Lung (tissue), 12 donors: ENCODE measurements around the gene MPI. TPM values are rescaled to one million over a fixed set of nuclear protein-coding genes. Genes with fewer than 3 reads are reported as not detected.
"Not testable (repeated sequence)": the region's sequence is repeated elsewhere in the genome, so short reads cannot be mapped to it uniquely, and the experiment has no call there.

Source experiments
- ATAC-seq: fragments of 200-7000 bp; cut with Tn5 transposase; one replicate; pipeline ENCODE4 v1.9.1; 2020; ENCODE audit warnings: moderate number of reproducible peaks; ENCODE audit not compliant: insufficient read depth, low FRiP score
- DNase-seq, 3 donors: peaks; one replicate each; pipeline ENCODE4 v3.0.0-alpha.2; 2013 to 2017
- H3K27ac ChIP-seq, 2 donors: one replicate each; pipeline ENCODE4 v1.5.1; 2013; ENCODE audit warnings: mild to moderate bottlenecking in 2 of 2, moderate library complexity in 2 of 2, control low read depth in 1 of 2, inconsistent platforms in 1 of 2, low read depth in 1 of 2, low read length in 1 of 2
- H3K27me3 ChIP-seq, 3 donors: one replicate each; pipeline ENCODE4 v1.5.1; 2013; ENCODE audit warnings: low read length in 2 of 3; ENCODE audit not compliant: control insufficient read depth in 3 of 3, insufficient read depth in 3 of 3
- H3K36me3 ChIP-seq, 4 donors: one replicate each; pipeline ENCODE4 v1.5.1; 2013; ENCODE audit warnings: low read length in 4 of 4, mild to moderate bottlenecking in 1 of 4, moderate library complexity in 1 of 4; ENCODE audit not compliant: control insufficient read depth in 4 of 4, insufficient read depth in 4 of 4
- H3K4me1 ChIP-seq, 5 donors: one replicate each; pipeline ENCODE4 v1.5.1; 2013; ENCODE audit warnings: low read length in 5 of 5, mild to moderate bottlenecking in 2 of 5, moderate library complexity in 1 of 5; ENCODE audit not compliant: control insufficient read depth in 5 of 5, insufficient read depth in 5 of 5
- H3K4me3 ChIP-seq: one replicate; pipeline ENCODE4 v1.5.1; 2013; ENCODE audit warnings: mild to moderate bottlenecking, control low read depth, moderate library complexity
- H3K9ac ChIP-seq, 2 donors: one replicate each; pipeline ENCODE4 v1.5.1; 2013; ENCODE audit warnings: low read length in 2 of 2, control low read depth in 1 of 2; ENCODE audit not compliant: insufficient read depth in 1 of 2
- H3K9me3 ChIP-seq, 4 donors: one replicate each; pipeline ENCODE4 v1.5.1; 2013; ENCODE audit warnings: low read length in 3 of 4, mild to moderate bottlenecking in 1 of 4, moderate library complexity in 1 of 4; ENCODE audit not compliant: control insufficient read depth in 4 of 4, insufficient read depth in 3 of 4
- WGBS, 2 donors: extraction: QIAGEN DNeasy Blood & Tissue Kit; methylation state at CpG; one replicate each; pipeline ENCODE4 v1.1.7; 2013; 5-methylcytosine and 5-hydroxymethylcytosine counted together
- polyA plus RNA-seq, 2 donors: library from polyadenylated mRNA; stranded (reverse); fragments of 200-250 nt; gene quantifications; one replicate each; pipeline ENCODE4 v1.2.1, GENCODE V29; 2013
- total RNA-seq, 2 donors: library from RNA; depleted of rRNA in 1 of 2; stranded (reverse); fragments of >200 nt in 1 of 2; gene quantifications; one replicate each; pipeline ENCODE4 v1.2.1, GENCODE V29; 2014 to 2021
- TF ChIP-seq, protein P1 (sequence below): IDR thresholded peaks from 2 replicates; pipeline ENCODE4 v1.5.1; 2012; ENCODE audit warnings: mild to moderate bottlenecking; ENCODE audit errors: control extremely low read depth, extremely low read depth
- donor health status: control.
- donor health status: control.
- donor health status: Bipolar disorder and iron deficiency.
- donor health status: healthy.
- donor health status: DM: yes; HTN: yes; CAD: no.

The MPI gene
- total and polyA plus RNA-seq, 4 donors: 13.7 to 42.4 (median 30.1) TPM

DNA sequence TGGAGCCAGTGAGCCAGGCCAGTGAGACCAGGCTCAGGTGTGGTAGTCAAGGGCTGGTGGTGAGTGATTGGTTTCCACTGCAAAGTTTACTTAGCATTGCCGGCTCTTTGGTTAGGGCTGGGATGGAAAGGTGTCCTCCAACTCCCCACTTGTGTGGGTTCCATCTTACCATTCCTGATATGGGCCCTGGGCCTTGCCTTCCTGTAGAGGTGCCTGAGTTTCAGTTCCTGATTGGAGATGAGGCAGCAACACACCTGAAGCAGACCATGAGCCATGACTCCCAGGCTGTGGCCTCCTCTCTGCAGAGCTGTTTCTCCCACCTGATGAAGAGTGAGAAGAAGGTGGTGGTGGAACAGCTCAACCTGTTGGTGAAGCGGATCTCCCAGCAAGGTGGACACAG lies 3.1 kb downstream of the MPI start:
- H3K27ac ChIP-seq: no peak overlapping the region
- H3K27me3 ChIP-seq: no peaks in the 10 kb centered on the region
- no peak for ATAC-seq
- DNase-seq: no peak
- TF ChIP-seq, protein P1, sequence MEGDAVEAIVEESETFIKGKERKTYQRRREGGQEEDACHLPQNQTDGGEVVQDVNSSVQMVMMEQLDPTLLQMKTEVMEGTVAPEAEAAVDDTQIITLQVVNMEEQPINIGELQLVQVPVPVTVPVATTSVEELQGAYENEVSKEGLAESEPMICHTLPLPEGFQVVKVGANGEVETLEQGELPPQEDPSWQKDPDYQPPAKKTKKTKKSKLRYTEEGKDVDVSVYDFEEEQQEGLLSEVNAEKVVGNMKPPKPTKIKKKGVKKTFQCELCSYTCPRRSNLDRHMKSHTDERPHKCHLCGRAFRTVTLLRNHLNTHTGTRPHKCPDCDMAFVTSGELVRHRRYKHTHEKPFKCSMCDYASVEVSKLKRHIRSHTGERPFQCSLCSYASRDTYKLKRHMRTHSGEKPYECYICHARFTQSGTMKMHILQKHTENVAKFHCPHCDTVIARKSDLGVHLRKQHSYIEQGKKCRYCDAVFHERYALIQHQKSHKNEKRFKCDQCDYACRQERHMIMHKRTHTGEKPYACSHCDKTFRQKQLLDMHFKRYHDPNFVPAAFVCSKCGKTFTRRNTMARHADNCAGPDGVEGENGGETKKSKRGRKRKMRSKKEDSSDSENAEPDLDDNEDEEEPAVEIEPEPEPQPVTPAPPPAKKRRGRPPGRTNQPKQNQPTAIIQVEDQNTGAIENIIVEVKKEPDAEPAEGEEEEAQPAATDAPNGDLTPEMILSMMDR: no peak
- no peak overlapping the region for H3K4me3 ChIP-seq
- H3K9ac ChIP-seq: no peak overlapping the region
- 92 to 95% methylated on average over 2 of the region's 2 CpGs for WGBS, 2 donors
- H3K9me3 ChIP-seq: no peaks in the 10 kb centered on the region
- peaks cover 0 to 17% (median 8%) of the 10 kb centered on the region in 5 donors for H3K4me1 ChIP-seq
- H3K36me3 ChIP-seq: peaks cover 0 to 20% (median 12%) of the 10 kb centered on the region in 4 donors

DNA sequence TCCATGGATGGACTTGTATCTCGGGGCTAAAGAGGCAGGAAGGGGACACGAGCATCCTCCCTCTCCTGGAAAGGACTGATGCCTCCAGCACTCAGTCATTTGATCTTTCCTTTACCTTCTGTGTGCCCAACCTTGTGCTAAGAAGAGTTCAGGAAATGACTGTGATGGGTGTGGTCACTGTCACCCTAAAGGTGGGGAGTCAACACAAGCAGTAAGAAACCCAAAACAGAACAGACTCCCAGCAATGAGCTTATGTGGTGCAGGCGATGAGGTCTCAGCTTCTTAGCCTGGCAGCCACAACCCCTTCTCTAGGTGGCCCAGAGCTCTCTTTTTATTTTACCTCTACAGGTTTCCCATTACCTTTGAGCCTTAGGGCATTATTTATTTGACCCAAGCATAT lies 3.8 kb downstream of the MPI start:
- TF ChIP-seq, protein P1: no peak
- no peak overlapping the region for H3K9ac ChIP-seq
- no peak for ATAC-seq
- H3K9me3 ChIP-seq: no peaks in the 10 kb centered on the region
- peaks cover 0 to 21% (median 12%) of the 10 kb centered on the region in 4 donors for H3K36me3 ChIP-seq
- no peak overlapping the region for H3K4me3 ChIP-seq
- no peak overlapping the region for H3K27ac ChIP-seq
- no peak for DNase-seq
- peaks cover 0 to 17% (median 8%) of the 10 kb centered on the region in 5 donors for H3K4me1 ChIP-seq
- no peaks in the 10 kb centered on the region for H3K27me3 ChIP-seq
- WGBS, 2 donors: 79 to 96% methylated on average over 3 of the region's 3 CpGs

DNA sequence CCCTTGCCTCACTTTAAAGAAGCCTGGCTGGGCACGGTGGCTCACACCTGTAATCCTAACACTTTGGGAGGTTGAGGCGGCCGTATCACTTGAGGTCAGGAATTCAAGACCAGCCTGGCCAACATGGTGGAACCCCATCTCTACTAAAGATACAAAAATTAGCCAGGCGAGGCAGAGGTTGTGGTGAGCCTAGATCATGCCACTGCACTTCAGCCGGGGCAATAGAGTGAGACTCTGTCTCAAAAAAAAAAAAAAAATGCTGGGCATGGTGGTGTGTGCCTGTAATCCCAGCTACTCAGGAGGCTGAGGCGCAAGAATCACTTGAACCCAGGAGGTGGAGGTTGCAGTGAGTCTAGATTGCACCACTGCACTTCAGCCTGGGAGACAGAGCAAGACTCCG lies 4.5 kb downstream of the MPI start:
- H3K27ac ChIP-seq, H3K4me3 ChIP-seq, H3K9me3 ChIP-seq, DNase-seq, H3K9ac ChIP-seq, H3K27me3 ChIP-seq, ATAC-seq: not testable (repeated sequence)
- Histone ChIP-seq H3K36me3 (peaks cover 0 to 21% (median 16%) of the 10 kb centered on the region in 4 donors), H3K4me1 (peaks cover 0 to 11% (median under 1%) of the 10 kb centered on the region in 5 donors)
- 98 to 99% methylated on average over 7 of the region's 7 CpGs for WGBS, 2 donors

DNA sequence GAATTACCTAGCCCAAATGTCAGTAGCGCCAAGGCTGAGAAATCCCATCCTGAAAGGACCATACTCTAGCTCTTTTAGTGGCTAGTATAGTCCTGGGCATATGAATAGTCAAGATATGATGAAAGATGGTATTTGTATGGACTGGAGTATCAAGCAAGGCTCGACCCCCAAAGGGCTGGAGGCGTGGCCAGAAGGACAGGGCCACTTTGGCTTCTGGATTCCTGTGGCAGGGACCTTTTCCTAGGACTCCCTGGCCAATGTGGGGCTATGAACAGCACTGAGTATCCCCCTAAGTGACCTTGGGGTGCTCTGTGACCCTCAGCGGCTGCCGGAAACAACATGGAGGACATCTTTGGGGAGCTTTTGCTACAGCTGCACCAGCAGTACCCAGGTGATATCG lies 6.0 kb downstream of the MPI start:
- Histone ChIP-seq H3K9ac (no peak overlapping the region), H3K4me3 (no peak overlapping the region), H3K4me1 (peaks cover 0 to 2% (median 0%) of the 10 kb centered on the region in 5 donors), H3K27ac (no peak overlapping the region), H3K27me3 (no peaks in the 10 kb centered on the region), H3K9me3 (no peaks in the 10 kb centered on the region), H3K36me3 (peaks cover 8 to 32% (median 27%) of the 10 kb centered on the region in 4 donors)
- TF ChIP-seq, protein P1: no peak
- WGBS, 2 donors: 94 to 95% methylated on average over 6 of the region's 6 CpGs
- DNase-seq: no peak
- no peak for ATAC-seq
